DND-41 (cell line): ENCODE data around the gene PRR13.
"Not testable (repeated sequence)": the region's sequence is repeated elsewhere in the genome, so short reads cannot be mapped to it uniquely, and the experiment has no call there.

Experiments
- ATAC-seq: fragments of 200-7000 bp; cut with Tn5 transposase; 3 replicates; pipeline ENCODE4 v1.9.1; 2021; ENCODE audit warnings: low read depth; ENCODE audit not compliant: insufficient read depth
- DNase-seq: peaks from one replicate; pipeline ENCODE4 v3.0.0-alpha.2; 2020
- H2AFZ ChIP-seq: 2 replicates; pipeline ENCODE4 v1.6.0; 2012; ENCODE audit warnings: low read depth, low read length
- H3K27ac ChIP-seq: 2 replicates; pipeline ENCODE4 v1.5.1; 2012; ENCODE audit warnings: low read length, inconsistent platforms
- H3K27me3 ChIP-seq: fragments of 200-600 bp; sonication (generic); 2 replicates; pipeline ENCODE4 v1.6.0; 2012; ENCODE audit warnings: low read length, mild to moderate bottlenecking, inconsistent platforms; ENCODE audit not compliant: insufficient read depth, poor library complexity
- H3K36me3 ChIP-seq: 2 replicates; pipeline ENCODE4 v1.5.1; 2012; ENCODE audit warnings: low read length, inconsistent platforms; ENCODE audit not compliant: insufficient read depth
- H3K4me1 ChIP-seq: 2 replicates; pipeline ENCODE4 v1.5.1; 2012; ENCODE audit warnings: mild to moderate bottlenecking, low read length; ENCODE audit not compliant: insufficient read depth
- H3K4me2 ChIP-seq: 2 replicates; pipeline ENCODE4 v1.6.0; 2012; ENCODE audit warnings: mild to moderate bottlenecking, moderate library complexity, low read length, inconsistent platforms; ENCODE audit not compliant: insufficient read depth
- H3K4me3 ChIP-seq, 2 experiments: fragments of 200-600 bp in 1 of 2; shearing (Covaris generic) in 1 of 2; 2 replicates each; pipeline ENCODE4 v1.5.1; 2012 to 2016; ENCODE audit warnings: inconsistent platforms in 2 of 2, low read length in 2 of 2, mild to moderate bottlenecking in 2 of 2, low read depth in 1 of 2, moderate library complexity in 1 of 2
- H3K79me2 ChIP-seq: 2 replicates; pipeline ENCODE4 v1.6.0; 2012; ENCODE audit warnings: low read length, inconsistent platforms; ENCODE audit not compliant: insufficient read depth
- H3K9ac ChIP-seq: 2 replicates; pipeline ENCODE4 v1.6.0; 2012; ENCODE audit warnings: low read depth, mild to moderate bottlenecking, inconsistent platforms, low read length, moderate library complexity
- H3K9me3 ChIP-seq: 2 replicates; pipeline ENCODE4 v1.5.1; 2012; ENCODE audit warnings: low read length, moderate library complexity, mild to moderate bottlenecking, inconsistent platforms; ENCODE audit not compliant: insufficient read depth, severe bottlenecking
- H4K20me1 ChIP-seq: 2 replicates; pipeline ENCODE4 v1.6.0; 2012; ENCODE audit warnings: low read length; ENCODE audit not compliant: insufficient read depth
- EZH2 ChIP-seq: IDR thresholded peaks from 3 replicates; pipeline ENCODE4 v1.6.1; 2012; ENCODE audit warnings: borderline replicate concordance, low read depth, mild to moderate bottlenecking, moderate library complexity, low read length, inconsistent platforms; ENCODE audit not compliant: severe bottlenecking
- TF ChIP-seq, protein P1 (sequence below): IDR thresholded peaks from 2 replicates; pipeline ENCODE4 v1.5.1; 2012; ENCODE audit warnings: borderline replicate concordance, low read length, moderate library complexity, mild to moderate bottlenecking; ENCODE audit not compliant: poor library complexity, severe bottlenecking; ENCODE audit errors: extremely low read depth

PRR13 gene

DNA sequence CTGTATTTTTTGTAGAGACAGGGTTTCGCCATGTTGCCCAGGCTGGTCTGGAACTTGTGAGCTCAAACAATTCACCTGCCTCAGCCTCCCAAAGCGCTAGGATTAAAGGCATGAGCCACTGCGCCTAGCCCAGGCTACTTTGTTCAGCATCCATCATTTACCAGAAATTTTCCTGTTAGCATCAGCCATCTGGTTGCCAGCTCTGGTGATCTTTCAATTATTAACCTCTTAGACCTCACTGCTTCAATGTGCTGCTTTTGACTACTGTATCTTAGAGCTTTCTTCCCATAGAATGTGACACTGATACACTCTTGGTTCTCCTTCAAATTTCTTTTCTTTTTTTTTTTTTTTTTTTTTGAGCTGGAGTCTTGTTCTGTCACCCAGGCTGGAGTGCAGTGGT is 23.3 kb upstream of the PRR13 start:
- Histone ChIP-seq H3K9me3 (no peaks in the 10 kb centered on the region), H3K4me3 (no peak overlapping the region), H3K4me2 (no peak overlapping the region), H3K27me3 (no peaks in the 10 kb centered on the region), H3K36me3 (peaks cover 10% of the 10 kb centered on the region; the same call in 1 of the 2 replicates), H3K79me2 (no peaks in the 10 kb centered on the region), H3K27ac (no peak overlapping the region), H2AFZ (no peak overlapping the region), H3K9ac (no peak overlapping the region), H4K20me1 (no peaks in the 10 kb centered on the region), H3K4me1 (peaks cover 4% of the 10 kb centered on the region)
- ATAC-seq (no peak), DNase-seq (no peak)
- TF ChIP-seq, protein P1, sequence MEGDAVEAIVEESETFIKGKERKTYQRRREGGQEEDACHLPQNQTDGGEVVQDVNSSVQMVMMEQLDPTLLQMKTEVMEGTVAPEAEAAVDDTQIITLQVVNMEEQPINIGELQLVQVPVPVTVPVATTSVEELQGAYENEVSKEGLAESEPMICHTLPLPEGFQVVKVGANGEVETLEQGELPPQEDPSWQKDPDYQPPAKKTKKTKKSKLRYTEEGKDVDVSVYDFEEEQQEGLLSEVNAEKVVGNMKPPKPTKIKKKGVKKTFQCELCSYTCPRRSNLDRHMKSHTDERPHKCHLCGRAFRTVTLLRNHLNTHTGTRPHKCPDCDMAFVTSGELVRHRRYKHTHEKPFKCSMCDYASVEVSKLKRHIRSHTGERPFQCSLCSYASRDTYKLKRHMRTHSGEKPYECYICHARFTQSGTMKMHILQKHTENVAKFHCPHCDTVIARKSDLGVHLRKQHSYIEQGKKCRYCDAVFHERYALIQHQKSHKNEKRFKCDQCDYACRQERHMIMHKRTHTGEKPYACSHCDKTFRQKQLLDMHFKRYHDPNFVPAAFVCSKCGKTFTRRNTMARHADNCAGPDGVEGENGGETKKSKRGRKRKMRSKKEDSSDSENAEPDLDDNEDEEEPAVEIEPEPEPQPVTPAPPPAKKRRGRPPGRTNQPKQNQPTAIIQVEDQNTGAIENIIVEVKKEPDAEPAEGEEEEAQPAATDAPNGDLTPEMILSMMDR = no peak
- no peak for TF ChIP-seq EZH2

DNA sequence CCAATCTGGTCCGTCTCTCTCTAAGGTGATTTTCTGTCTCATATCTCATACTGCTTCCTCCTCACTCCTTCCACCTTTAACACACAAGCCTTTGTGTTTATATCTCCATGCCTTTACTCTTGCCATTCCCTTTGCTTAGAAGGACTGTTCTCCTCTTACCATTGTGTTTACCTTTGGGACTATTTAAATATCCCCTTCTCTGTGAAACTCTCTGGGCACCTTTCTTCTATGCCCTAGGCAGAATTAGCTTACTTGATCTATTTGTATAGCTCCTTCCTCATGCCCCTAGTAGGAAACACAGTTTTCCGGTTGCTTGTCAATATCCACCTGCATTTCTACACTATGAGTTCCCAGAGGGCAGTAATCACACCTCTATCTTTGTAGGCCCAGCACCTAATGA is 21.8 kb upstream of the PRR13 start:
- H3K27me3 ChIP-seq = no peaks in the 10 kb centered on the region
- ATAC-seq = no peak
- no peak overlapping the region for H3K27ac ChIP-seq
- H3K4me2 ChIP-seq = no peak overlapping the region
- H3K9ac ChIP-seq = no peak overlapping the region
- H3K79me2 ChIP-seq = no peaks in the 10 kb centered on the region
- no peak overlapping the region for H3K4me3 ChIP-seq
- no peak overlapping the region for H2AFZ ChIP-seq
- DNase-seq = no peak
- peaks cover 4% of the 10 kb centered on the region for H3K4me1 ChIP-seq
- H4K20me1 ChIP-seq = no peaks in the 10 kb centered on the region
- H3K9me3 ChIP-seq = no peaks in the 10 kb centered on the region
- no peak for TF ChIP-seq EZH2
- TF ChIP-seq, protein P1 = no peak
- H3K36me3 ChIP-seq = no peaks in the 10 kb centered on the region

DNA sequence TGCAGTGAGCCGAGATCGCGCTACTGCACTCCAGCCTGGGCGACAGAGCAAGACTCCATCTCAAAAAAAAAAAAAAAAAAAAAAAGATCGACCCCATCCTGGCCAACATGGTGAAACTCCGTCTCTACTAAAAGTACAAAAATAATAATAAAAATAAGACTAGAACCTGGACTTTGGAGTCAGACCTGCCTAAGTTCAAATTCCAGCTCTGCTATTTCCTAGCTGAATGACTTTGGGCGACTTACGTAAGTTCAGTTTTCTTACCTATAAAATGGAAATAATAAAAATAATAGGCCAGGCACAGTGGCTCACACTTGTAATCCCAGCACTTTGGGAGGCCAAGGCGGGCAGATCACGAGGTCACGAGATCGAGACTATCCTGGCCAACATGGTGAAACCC is 19.3 kb upstream of the PRR13 start:
- not testable (repeated sequence) for ATAC-seq

DNA sequence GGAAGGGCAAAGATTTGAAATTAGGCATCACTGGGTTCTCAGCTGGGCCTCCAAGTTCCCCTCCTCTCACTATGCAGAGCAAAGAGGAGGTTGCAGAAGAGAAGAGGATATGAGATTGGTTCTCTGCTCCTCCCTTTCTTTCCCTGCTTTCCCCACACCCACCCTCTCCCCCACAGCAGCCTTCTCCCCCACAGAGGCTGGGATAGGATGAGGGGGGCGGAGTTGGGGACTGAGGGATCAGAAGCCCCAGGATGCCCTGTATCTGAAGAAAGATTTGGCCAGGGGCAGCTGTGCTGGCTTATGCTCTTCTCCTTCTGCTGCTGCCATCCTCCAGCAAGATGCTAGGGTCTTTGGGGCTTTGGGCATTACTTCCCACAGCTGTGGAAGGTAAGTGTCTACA is 17.9 kb upstream of the PRR13 start, which contains the start of gene AMHR2:
Gene AMHR2 (plus strand): TSS at position 259 of the 400 bp plus-strand sequence. CDS start 80 bp downstream, at position 339.
- H3K27me3 ChIP-seq = no peaks in the 10 kb centered on the region
- TF ChIP-seq EZH2 = no peak
- TF ChIP-seq, protein P1 = no peak
- ATAC-seq = no peak
- H3K79me2 ChIP-seq = no peaks in the 10 kb centered on the region
- H3K4me3 ChIP-seq = no peak within 1 kb of the TSS
- no peak for DNase-seq
- peaks cover 4% of the 10 kb centered on the region for H3K4me1 ChIP-seq
- H3K36me3 ChIP-seq = no peaks in the 10 kb centered on the region
- no peak within 1 kb of the TSS for H3K4me2 ChIP-seq
- no peak within 1 kb of the TSS for H2AFZ ChIP-seq
- H3K9ac ChIP-seq = no peak within 1 kb of the TSS
- no peaks in the 10 kb centered on the region for H4K20me1 ChIP-seq
- no peaks in the 10 kb centered on the region for H3K9me3 ChIP-seq
- no peak within 1 kb of the TSS for H3K27ac ChIP-seq

More for the DNA sequence above, 19.3 kb upstream of the PRR13 start:
- H3K9ac ChIP-seq, H3K36me3 ChIP-seq, H3K4me3 ChIP-seq, H4K20me1 ChIP-seq, H3K27ac ChIP-seq, H3K79me2 ChIP-seq, H2AFZ ChIP-seq, H3K4me2 ChIP-seq, H3K4me1 ChIP-seq, H3K27me3 ChIP-seq, DNase-seq, H3K9me3 ChIP-seq: not testable (repeated sequence)
